NT2/D1 (cell line): ENCODE data around the gene RAB39B.

Experiments used
- SUZ12 ChIP-seq: IDR thresholded peaks from 2 replicates; pipeline ENCODE4 v1.6.1; 2011; ENCODE audit not compliant: insufficient read length, insufficient read depth; ENCODE audit errors: extremely low read depth
- YY1 ChIP-seq: IDR thresholded peaks from 2 replicates; pipeline ENCODE4 v1.6.1; 2011; ENCODE audit not compliant: insufficient read length, insufficient read depth
- ZNF274 ChIP-seq: IDR thresholded peaks from 2 replicates; pipeline ENCODE4 v1.6.1; 2011; ENCODE audit warnings: mild to moderate bottlenecking, low read depth, low read length

DNA sequence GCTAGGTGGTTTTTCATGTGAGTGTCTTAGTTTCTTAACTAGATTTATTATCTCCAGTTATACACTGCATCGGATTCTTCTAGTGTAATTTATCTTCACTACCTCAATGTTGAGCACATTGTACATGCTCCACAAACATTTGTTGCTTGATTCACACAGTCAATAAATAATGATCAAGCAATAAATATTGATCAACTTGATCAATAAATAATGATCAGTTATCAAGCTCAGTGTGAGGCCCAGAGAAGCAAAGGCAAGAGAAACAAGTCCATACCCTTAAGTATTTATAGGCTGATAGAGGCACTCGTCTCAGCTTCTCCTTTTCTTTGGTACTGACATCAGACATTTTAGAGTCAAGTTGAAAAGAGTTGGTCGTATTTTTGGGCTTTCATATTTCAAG, 53.1 kb downstream of the RAB39B start:
- TF ChIP-seq ZNF274 = no peak
- TF ChIP-seq SUZ12 = no peak
- TF ChIP-seq YY1 = no peak
